ENCODE measurements around the gene METTL23. TPM values are rescaled to one million over a fixed set of nuclear protein-coding genes. Genes with fewer than 3 reads are reported as not detected.

METTL23 gene
- total RNA-seq, 1 donor from 2014 or later = 27.5 TPM

DNA sequence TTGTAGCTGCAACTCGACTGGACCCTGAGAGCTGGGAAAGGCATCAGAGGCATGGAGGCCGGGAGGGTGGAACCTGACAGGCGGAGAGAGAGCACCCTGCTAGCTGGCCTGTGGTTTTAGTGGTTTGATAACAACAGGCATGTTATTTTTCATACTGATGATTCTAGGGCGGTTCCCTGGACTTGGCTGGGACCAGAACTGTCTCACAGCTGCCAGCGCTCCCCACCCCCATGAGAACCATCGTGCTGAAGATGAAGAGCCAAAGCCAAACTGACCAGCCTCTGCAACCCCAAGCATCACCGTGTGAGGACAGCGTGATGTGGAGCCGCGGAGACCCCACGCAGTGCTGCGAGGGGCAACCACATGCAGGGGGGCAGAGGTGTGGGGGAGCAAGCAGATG is 44.3 kb upstream of the METTL23 start:
- peaks cover 28% of the 10 kb centered on the region for H3K4me1 Mint-ChIP-seq (ENCODE audit: unreplicated experiment)
- TF ChIP-seq CTCF (conservative IDR thresholded peaks at IDR 0.05) = no peak
- H3K36me3 Mint-ChIP-seq = peaks cover 4% of the 10 kb centered on the region
- H3K9me3 Mint-ChIP-seq = no peaks in the 10 kb centered on the region
- no peaks in the 10 kb centered on the region for H3K27me3 Mint-ChIP-seq
- H3K27ac Mint-ChIP-seq = no peak overlapping the region
- no peak overlapping the region for H3K4me3 Mint-ChIP-seq
- no peak for DNase-seq (ENCODE audit: extremely low spot score, unreplicated experiment)

DNA sequence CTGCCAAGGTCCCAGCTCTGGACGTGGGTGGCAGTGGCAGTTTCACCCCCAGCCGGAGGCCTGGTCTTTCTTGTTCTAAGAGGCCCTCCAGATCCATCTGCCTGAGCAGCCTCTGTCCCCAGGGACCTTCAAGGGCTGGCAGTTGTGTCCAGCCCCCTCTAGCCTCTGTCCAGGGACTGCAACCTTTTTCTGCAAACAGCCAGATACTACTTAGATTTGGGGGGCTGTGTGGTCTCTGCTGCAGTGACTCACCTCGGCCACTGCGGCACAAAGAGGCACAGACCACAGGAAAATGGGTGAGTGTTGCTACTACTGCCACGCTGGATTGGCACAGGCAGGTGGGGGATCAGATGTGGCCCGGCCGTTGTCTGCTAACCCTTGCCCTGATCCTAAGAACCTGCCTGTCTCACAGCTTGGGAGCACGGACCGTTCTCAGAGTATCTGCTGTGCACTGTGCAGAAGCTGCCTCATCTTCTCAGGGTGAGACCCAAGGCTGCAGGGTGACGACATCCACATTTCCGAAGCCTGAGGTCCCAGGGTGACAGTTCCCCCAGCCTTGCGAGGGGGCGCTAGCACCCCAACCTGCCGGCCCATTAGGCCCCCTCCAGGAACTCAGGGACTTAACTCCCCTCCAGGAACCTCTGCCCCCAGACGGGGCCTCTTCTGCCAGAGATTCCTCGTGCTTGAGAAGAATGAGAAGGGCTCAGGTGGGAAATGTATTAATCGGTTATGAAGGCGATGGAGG is 43.5 kb upstream of the METTL23 start:
- H3K4me3 Mint-ChIP-seq = no peak overlapping the region
- peaks cover 8% of the 10 kb centered on the region for H3K36me3 Mint-ChIP-seq

DNA sequence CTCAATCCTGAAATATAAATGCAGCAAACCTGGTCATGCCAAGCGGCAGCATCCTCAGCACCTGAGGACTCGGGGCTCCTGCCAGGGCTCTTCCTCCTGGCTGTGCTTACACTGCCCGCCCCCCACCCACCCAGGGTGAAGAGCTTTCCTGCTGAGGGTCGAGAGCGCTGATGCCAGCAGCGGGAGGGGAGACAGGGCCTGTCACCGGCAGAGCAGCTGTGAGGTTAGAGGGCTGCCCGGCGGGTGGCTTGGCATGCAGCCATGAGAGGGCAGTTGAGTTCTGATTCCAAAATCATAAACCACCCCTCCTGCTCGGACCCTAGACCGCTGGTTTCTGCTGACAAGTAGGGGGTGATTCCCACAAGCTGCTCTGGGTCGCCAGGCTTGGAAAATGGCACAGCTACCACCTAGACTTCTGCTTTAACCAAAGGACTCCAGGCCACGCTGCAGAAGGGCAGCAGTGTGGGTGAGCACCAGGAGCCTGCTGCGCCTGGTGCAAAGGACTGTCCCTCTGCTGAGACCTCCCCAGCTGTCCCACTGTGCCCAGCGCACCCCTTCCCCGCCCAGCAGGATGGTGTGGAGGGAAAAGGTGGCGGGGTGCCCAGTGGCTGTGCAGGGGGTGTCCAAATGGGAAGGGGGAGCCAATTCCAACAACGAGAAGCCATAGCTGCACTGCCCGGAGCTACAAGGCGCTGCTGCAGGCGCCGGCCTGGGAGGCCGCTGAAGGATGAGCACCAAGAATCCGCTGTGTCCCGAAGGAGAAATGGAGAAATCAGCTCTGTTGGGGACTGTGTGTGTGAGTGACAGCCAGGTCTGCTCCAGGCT is 42.5 kb upstream of the METTL23 start:
- Mint-ChIP-seq H3K27ac (no peak overlapping the region), H3K27me3 (no peaks in the 10 kb centered on the region), H3K36me3 (peaks cover 12% of the 10 kb centered on the region), H3K4me1 (ENCODE audit: unreplicated experiment) (peaks cover 39% of the 10 kb centered on the region), H3K9me3 (no peaks in the 10 kb centered on the region), H3K4me3 (no peak overlapping the region)
- no peak for TF ChIP-seq CTCF (conservative IDR thresholded peaks at IDR 0.05)
- DNase-seq (ENCODE audit: extremely low spot score, unreplicated experiment) = no peak

More for the DNA sequence above, 43.5 kb upstream of the METTL23 start:
- TF ChIP-seq CTCF (conservative IDR thresholded peaks at IDR 0.05) = peak; percentile 34
- Mint-ChIP-seq H3K27me3 (no peaks in the 10 kb centered on the region), H3K4me1 (ENCODE audit: unreplicated experiment) (peaks cover 32% of the 10 kb centered on the region), H3K27ac (no peak overlapping the region), H3K9me3 (no peaks in the 10 kb centered on the region)
- no peak for DNase-seq (ENCODE audit: extremely low spot score, unreplicated experiment)

- no peak for DNase-seq (ENCODE audit: extremely low spot score, unreplicated experiment)
- peaks cover 44% of the 10 kb centered on the region for H3K4me1 Mint-ChIP-seq (ENCODE audit: unreplicated experiment)
- H3K36me3 Mint-ChIP-seq = peaks cover 12% of the 10 kb centered on the region
- H3K27me3 Mint-ChIP-seq = no peaks in the 10 kb centered on the region
- no peak overlapping the region for H3K4me3 Mint-ChIP-seq
- TF ChIP-seq CTCF (conservative IDR thresholded peaks at IDR 0.05) = no peak
- no peak overlapping the region for H3K27ac Mint-ChIP-seq
- no peaks in the 10 kb centered on the region for H3K9me3 Mint-ChIP-seq
These were observed 41.9 kb upstream of the METTL23 start for GRCh38 chr17:76684756-76685155.

- Mint-ChIP-seq H3K4me3 (no peak overlapping the region), H3K9me3 (no peaks in the 10 kb centered on the region), H3K4me1 (ENCODE audit: unreplicated experiment) (peaks cover 44% of the 10 kb centered on the region), H3K36me3 (peaks cover 12% of the 10 kb centered on the region), H3K27me3 (no peaks in the 10 kb centered on the region), H3K27ac (no peak overlapping the region)
- TF ChIP-seq CTCF (conservative IDR thresholded peaks at IDR 0.05) = no peak
- no peak for DNase-seq (ENCODE audit: extremely low spot score, unreplicated experiment)
These were observed 41.3 kb upstream of the METTL23 start for GRCh38 chr17:76685366-76685765.
